ENCODE data around the gene EPHA4. TPM values are rescaled to one million over a fixed set of nuclear protein-coding genes. Genes with fewer than 3 reads are reported as not detected.

Gene EPHA4
- total RNA-seq, 1 donor from 2014 or later = 51.2 TPM

GRCh38 chr2:221503965-221504364, 68.1 kb downstream of the EPHA4 start:
- Histone ChIP-seq H3K27me3 (no peaks in the 10 kb centered on the region), H3K4me3 (no peak overlapping the region), H3K36me3 (no peaks in the 10 kb centered on the region), H3K4me1 (no peaks in the 10 kb centered on the region), H3K9me3 (no peaks in the 10 kb centered on the region), H3K27ac (no peak overlapping the region)
- no peak for TF ChIP-seq CTCF (IDR thresholded peaks at IDR 0.05)
- intact Hi-C loops (cut with DNase I) = no loop called here
- no peak for DNase-seq (ENCODE audit: low spot score in 2 of 2)

DNA sequence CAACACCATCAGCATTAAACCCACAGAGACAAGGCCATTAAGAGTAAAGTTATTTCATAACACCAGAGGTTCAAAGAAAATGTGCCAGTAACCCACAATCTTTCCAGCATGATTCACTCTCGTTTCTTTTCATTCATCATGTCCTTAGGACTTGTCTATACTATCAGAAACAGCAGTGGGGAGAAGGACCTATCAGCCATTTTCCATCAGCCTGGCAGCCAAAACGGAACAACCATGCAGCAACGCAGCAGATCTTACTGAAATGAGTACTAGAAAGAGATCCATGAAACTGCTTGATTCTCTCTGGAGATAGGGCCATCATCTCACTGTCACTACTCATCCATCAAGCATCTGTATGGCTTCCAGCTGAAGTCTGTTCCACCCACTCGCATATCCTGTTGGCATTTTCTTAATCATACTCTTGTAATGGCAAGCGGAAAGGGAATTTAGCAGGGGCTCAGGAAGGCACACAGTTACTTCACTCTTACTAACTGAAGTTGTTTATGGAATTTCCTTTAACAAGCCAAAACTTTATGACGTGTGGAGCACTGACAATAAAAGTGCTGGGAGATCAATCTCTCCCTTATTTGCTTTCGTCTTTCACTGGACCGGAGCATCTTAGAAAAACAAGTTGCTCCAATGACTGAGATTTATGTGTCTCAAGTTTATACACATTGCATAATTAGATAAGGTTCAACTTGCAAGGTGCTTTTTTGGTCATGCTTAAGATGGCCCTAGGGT, 69.7 kb downstream of the EPHA4 start:
- Histone ChIP-seq H3K27me3 (no peaks in the 10 kb centered on the region), H3K36me3 (no peaks in the 10 kb centered on the region), H3K4me1 (no peaks in the 10 kb centered on the region), H3K27ac (no peak overlapping the region), H3K4me3 (no peak overlapping the region), H3K9me3 (no peaks in the 10 kb centered on the region)
- TF ChIP-seq CTCF (IDR thresholded peaks at IDR 0.05) = no peak
- intact Hi-C loops (cut with DNase I) = no loop called here
- DNase-seq (ENCODE audit: low spot score in 2 of 2) = no peak

GRCh38 chr2:221501883-221502269, 70.2 kb downstream of the EPHA4 start:
- no peak for DNase-seq (ENCODE audit: low spot score in 2 of 2)
- Histone ChIP-seq H3K27me3 (no peaks in the 10 kb centered on the region), H3K27ac (peak overlapping the region in 1 of 2 donors; percentile 10), H3K9me3 (no peaks in the 10 kb centered on the region), H3K36me3 (no peaks in the 10 kb centered on the region), H3K4me3 (peak overlapping the region in 1 of 2 donors; percentile 17), H3K4me1 (no peaks in the 10 kb centered on the region)
- intact Hi-C loops (cut with DNase I) = no loop called here
- TF ChIP-seq CTCF (IDR thresholded peaks at IDR 0.05) = no peak

- Histone ChIP-seq H3K9me3 (no peaks in the 10 kb centered on the region), H3K27ac (peak overlapping the region in 1 of 2 donors; percentile 10), H3K4me1 (no peaks in the 10 kb centered on the region), H3K4me3 (peak overlapping the region in 1 of 2 donors; percentile 17), H3K27me3 (no peaks in the 10 kb centered on the region), H3K36me3 (no peaks in the 10 kb centered on the region)
- no peak for TF ChIP-seq CTCF (IDR thresholded peaks at IDR 0.05)
- no peak for DNase-seq (ENCODE audit: low spot score in 2 of 2)
- intact Hi-C loops (cut with DNase I) = no loop called here
Observed at GRCh38 chr2:221501210-221501882, 70.8 kb downstream of the EPHA4 start.

DNA sequence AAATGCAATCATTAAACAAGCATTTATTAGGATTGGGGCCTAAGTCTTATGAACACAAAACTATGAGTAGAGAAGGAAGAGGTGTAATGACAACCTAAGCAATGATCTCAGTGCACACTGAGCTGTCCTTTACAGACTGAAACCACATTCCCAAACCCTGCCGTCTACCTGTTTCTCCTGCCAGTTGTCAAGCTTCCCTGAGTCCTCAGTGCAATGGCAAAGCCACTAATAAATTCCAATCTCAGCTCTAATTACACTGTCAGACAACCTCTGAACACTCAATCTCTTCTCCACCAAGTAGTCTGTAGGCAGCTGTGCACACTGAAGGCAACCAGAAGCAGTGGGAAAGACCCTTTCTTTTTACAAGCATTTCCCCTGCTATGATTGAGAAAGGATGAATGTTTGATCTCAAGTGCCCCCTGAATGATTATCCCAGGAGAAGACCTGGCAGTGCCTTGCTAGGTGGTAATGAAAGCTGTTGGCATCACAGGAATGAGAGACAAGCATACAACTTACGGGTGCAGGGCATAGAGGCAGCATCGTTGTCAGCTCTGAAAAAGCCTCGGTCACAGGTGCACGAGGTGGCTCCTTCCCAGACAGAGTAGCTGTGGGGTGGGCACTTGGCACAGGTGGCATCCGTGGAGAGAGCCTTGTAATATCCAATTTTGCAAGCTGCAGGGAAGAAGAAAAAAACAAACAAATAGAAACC, 71.4 kb downstream of the EPHA4 start:
- Histone ChIP-seq H3K27ac (no peak overlapping the region), H3K4me1 (no peaks in the 10 kb centered on the region), H3K27me3 (no peaks in the 10 kb centered on the region), H3K4me3 (no peak overlapping the region), H3K36me3 (no peaks in the 10 kb centered on the region), H3K9me3 (no peaks in the 10 kb centered on the region)
- no peak for DNase-seq (ENCODE audit: low spot score in 2 of 2)
- no peak for TF ChIP-seq CTCF (IDR thresholded peaks at IDR 0.05)
- intact Hi-C loops (cut with DNase I) = no loop called here

Data from ascending aorta (tissue), 2 donors.